ENCODE measurements around the gene CIB4.

CIB4 gene

DNA sequence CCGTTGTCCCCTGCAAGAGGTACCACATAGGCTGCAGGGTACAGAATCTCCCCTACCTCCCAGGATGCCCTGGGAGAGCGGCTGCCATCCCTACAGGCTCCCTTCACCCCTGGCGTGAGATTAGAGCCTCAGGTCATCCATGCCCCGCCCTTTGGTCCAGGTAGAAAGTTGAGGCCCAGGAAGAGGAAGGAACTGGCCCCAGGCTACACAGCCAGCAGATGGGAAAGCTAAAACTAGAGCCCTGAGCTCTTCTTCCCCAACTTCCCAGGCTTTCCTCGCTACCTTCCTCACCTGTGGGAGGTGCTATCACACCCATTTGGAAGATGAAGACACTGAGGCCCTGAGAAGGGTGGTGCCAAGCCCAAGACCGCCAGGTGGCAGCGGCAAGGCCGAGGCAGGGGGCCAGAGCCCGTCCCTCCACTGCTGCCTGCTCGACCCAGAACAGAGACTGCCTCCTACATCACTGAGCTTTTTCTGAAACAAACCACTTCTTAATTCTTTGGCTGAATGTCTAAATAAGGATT is 25.8 kb downstream of the CIB4 start:
- Histone ChIP-seq H3K4me3 (ENCODE audit: low read length) (no peak overlapping the region), H3K9ac (ENCODE audit: low read length) (no peak overlapping the region), H3K27me3 (ENCODE audit: control insufficient read depth, insufficient read depth, low read length) (peaks cover 19% of the 10 kb centered on the region), H3K9me3 (ENCODE audit: control insufficient read depth, low read length) (no peaks in the 10 kb centered on the region), H3K4me1 (ENCODE audit: control insufficient read depth, insufficient read depth, low read length) (peaks cover 46% of the 10 kb centered on the region), H3K36me3 (ENCODE audit: control insufficient read depth, insufficient read depth, low read length) (no peaks in the 10 kb centered on the region)

DNA sequence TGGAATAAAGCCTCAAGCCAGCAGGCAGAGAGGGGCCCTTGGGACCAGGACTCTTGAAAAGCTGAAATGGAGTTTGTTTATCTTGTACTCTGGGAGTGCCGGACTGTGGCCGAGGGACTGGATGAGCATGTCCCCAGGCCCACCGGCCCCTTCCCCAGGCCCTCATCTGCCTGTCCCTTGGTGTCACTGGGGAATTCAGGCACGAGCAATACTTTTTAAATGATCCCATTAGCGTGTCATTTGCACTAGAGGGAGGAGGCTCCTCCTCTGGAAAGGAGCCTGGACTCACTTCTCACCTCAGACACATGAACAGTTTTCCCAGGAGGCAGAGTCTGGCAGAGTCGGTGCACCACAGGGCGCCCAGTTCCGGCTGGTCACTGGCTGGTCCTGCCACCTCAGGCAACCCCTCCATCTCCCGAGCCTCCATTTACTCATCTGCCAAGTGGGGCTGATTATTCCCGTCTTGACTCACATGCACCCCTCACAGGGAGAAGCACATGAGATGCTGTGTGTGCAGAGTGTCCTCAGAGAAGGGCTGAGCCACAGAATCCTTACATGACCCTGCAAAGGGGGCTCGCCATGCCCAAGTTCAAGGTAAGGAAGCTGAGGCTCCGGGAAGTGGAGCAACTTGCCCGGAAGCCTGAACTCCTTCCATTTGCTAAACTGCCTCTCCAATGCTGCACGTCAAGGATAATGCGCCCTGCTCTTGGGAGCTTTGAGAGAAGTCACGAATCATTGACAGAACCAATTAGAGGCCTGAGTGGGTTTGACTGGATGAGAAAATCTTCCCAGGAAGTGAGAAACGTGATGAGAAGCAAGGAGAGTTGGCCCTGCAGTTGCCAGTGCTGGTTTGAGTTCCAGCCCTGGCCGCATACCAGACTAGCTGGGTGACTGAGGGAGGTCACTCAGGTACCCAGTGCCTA is 26.7 kb downstream of the CIB4 start:
- H3K36me3 ChIP-seq (ENCODE audit: control insufficient read depth, insufficient read depth, low read length): no peaks in the 10 kb centered on the region
- H3K4me3 ChIP-seq (ENCODE audit: low read length): no peak overlapping the region
- no peaks in the 10 kb centered on the region for H3K9me3 ChIP-seq (ENCODE audit: control insufficient read depth, low read length)
- H3K9ac ChIP-seq (ENCODE audit: low read length): no peak overlapping the region
- H3K4me1 ChIP-seq (ENCODE audit: control insufficient read depth, insufficient read depth, low read length): peaks cover 55% of the 10 kb centered on the region
- peaks cover 14% of the 10 kb centered on the region for H3K27me3 ChIP-seq (ENCODE audit: control insufficient read depth, insufficient read depth, low read length)

DNA sequence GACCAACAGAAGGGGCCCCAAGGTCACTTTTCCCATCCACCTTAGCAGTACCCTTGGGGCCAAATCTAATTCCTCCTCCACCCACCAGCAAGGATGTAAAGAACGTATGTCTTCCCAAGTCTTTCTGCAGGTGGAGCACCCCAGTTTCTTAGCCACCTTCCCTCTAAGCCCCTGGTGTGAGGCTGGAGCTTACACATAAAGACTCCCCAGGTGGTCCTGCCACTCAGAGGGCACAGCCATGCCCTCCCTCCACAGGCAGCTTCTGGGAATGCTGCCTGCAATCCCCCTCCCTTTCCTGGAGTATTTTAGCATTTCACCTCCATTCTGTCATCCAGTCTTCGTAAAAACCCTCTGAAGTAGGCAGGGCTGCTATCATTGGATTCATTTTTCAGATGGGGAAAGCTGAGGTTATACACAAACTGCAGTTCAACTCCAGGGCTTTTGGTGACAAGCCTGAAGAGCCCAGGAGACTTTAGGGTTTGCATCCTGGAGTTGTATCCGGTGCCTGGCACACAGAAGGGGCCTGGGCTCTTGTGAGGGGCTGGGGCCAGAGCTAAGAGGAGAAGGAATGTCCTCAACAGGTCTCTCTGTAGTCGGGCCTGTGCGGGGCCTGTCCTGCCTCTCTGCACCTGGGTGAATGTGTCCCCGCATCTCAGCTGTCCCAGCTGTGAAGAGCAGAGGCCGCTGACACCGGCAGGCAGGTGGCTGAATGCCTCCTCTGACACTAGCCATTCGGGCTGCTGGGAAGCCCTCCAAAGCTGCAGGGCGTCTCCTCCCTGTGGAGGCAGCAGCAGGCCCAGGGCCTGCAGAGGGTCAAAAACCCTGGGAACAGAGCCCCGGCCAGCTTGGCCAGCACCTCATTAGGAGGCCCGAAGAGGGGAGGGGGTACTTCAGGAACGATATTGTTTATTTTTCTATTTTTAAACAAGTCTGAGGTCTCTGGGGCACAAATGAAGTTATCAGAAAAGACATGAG is 27.6 kb downstream of the CIB4 start:
- Histone ChIP-seq H3K4me3 (ENCODE audit: low read length) (no peak overlapping the region), H3K36me3 (ENCODE audit: control insufficient read depth, insufficient read depth, low read length) (no peaks in the 10 kb centered on the region), H3K9ac (ENCODE audit: low read length) (no peak overlapping the region), H3K27me3 (ENCODE audit: control insufficient read depth, insufficient read depth, low read length) (peaks cover 6% of the 10 kb centered on the region), H3K9me3 (ENCODE audit: control insufficient read depth, low read length) (no peaks in the 10 kb centered on the region), H3K4me1 (ENCODE audit: control insufficient read depth, insufficient read depth, low read length) (peaks cover 60% of the 10 kb centered on the region)

GRCh38 chr2:26612522-26613240 is 28.5 kb downstream of the CIB4 start:
- H3K9me3 ChIP-seq (ENCODE audit: control insufficient read depth, low read length): no peaks in the 10 kb centered on the region
- peaks cover 4% of the 10 kb centered on the region for H3K27me3 ChIP-seq (ENCODE audit: control insufficient read depth, insufficient read depth, low read length)
- H3K4me3 ChIP-seq (ENCODE audit: low read length): no peak overlapping the region
- peaks cover 60% of the 10 kb centered on the region for H3K4me1 ChIP-seq (ENCODE audit: control insufficient read depth, insufficient read depth, low read length)
- H3K9ac ChIP-seq (ENCODE audit: low read length): no peak overlapping the region
- H3K36me3 ChIP-seq (ENCODE audit: control insufficient read depth, insufficient read depth, low read length): no peaks in the 10 kb centered on the region

DNA sequence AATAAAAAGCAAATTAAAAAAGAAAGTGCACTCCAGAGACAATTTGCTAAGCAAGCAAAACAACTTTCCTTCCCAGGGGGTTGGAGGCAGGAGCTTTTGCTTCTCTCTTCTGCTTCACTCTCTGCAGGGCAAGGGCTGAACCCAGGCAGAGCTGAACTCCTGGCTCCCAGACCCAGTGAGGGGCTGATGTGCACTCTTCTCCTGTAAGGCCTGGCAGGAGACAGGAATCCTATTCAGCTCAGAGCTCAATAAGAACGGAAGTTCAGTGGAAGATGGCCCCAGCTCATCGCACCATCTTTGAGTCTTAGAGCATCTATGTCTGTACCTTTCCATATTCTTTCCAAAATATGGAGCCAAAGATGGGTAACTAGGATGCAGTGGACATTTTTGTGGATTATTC is 29.1 kb downstream of the CIB4 start:
- no peak overlapping the region for H3K4me3 ChIP-seq (ENCODE audit: low read length)
- H3K9ac ChIP-seq (ENCODE audit: low read length): no peak overlapping the region
- no peaks in the 10 kb centered on the region for H3K36me3 ChIP-seq (ENCODE audit: control insufficient read depth, insufficient read depth, low read length)
- H3K9me3 ChIP-seq (ENCODE audit: control insufficient read depth, low read length): no peaks in the 10 kb centered on the region
- peaks cover 60% of the 10 kb centered on the region for H3K4me1 ChIP-seq (ENCODE audit: control insufficient read depth, insufficient read depth, low read length)
- no peaks in the 10 kb centered on the region for H3K27me3 ChIP-seq (ENCODE audit: control insufficient read depth, insufficient read depth, low read length)

- Histone ChIP-seq H3K4me3 (ENCODE audit: low read length) (no peak overlapping the region), H3K9ac (ENCODE audit: low read length) (no peak overlapping the region), H3K4me1 (ENCODE audit: control insufficient read depth, insufficient read depth, low read length) (peaks cover 61% of the 10 kb centered on the region), H3K27me3 (ENCODE audit: control insufficient read depth, insufficient read depth, low read length) (no peaks in the 10 kb centered on the region), H3K9me3 (ENCODE audit: control insufficient read depth, low read length) (no peaks in the 10 kb centered on the region), H3K36me3 (ENCODE audit: control insufficient read depth, insufficient read depth, low read length) (no peaks in the 10 kb centered on the region)
Measured at GRCh38 chr2:26610504-26611335, 30.4 kb downstream of the CIB4 start.

GRCh38 chr2:26609839-26610277 is 31.3 kb downstream of the CIB4 start:
- Histone ChIP-seq H3K4me3 (ENCODE audit: low read length) (no peak overlapping the region), H3K36me3 (ENCODE audit: control insufficient read depth, insufficient read depth, low read length) (no peaks in the 10 kb centered on the region), H3K9me3 (ENCODE audit: control insufficient read depth, low read length) (no peaks in the 10 kb centered on the region), H3K4me1 (ENCODE audit: control insufficient read depth, insufficient read depth, low read length) (peaks cover 61% of the 10 kb centered on the region), H3K9ac (ENCODE audit: low read length) (no peak overlapping the region), H3K27me3 (ENCODE audit: control insufficient read depth, insufficient read depth, low read length) (no peaks in the 10 kb centered on the region)

GRCh38 chr2:26609205-26609631 is 31.9 kb downstream of the CIB4 start:
- Histone ChIP-seq H3K9me3 (ENCODE audit: control insufficient read depth, low read length) (no peaks in the 10 kb centered on the region), H3K36me3 (ENCODE audit: control insufficient read depth, insufficient read depth, low read length) (no peaks in the 10 kb centered on the region), H3K9ac (ENCODE audit: low read length) (no peak overlapping the region), H3K4me3 (ENCODE audit: low read length) (no peak overlapping the region), H3K27me3 (ENCODE audit: control insufficient read depth, insufficient read depth, low read length) (no peaks in the 10 kb centered on the region), H3K4me1 (ENCODE audit: control insufficient read depth, insufficient read depth, low read length) (peaks cover 56% of the 10 kb centered on the region)

DNA sequence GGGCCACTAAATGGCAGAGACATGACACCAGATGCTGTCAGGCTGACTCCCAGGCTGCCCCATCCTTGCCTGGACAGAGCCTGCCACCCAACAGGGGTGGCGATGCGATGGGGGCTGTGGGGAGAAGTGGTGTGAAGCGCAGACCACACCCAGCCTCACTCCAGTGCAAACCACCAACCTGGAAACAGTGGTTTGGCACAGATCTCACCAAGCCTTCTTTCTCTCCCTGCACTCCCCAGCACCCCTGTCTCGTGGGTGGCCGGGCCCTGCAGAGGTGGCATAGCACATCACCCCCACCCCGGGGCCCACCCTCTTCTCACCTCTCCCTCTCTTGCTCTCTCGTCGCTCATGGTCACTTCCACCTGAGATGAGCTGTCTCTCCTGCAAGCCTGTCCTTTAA is 32.6 kb downstream of the CIB4 start:
- H3K4me3 ChIP-seq (ENCODE audit: low read length): no peak overlapping the region
- H3K4me1 ChIP-seq (ENCODE audit: control insufficient read depth, insufficient read depth, low read length): peaks cover 50% of the 10 kb centered on the region
- no peaks in the 10 kb centered on the region for H3K36me3 ChIP-seq (ENCODE audit: control insufficient read depth, insufficient read depth, low read length)
- H3K9ac ChIP-seq (ENCODE audit: low read length): no peak overlapping the region
- H3K27me3 ChIP-seq (ENCODE audit: control insufficient read depth, insufficient read depth, low read length): no peaks in the 10 kb centered on the region
- H3K9me3 ChIP-seq (ENCODE audit: control insufficient read depth, low read length): no peaks in the 10 kb centered on the region

DNA sequence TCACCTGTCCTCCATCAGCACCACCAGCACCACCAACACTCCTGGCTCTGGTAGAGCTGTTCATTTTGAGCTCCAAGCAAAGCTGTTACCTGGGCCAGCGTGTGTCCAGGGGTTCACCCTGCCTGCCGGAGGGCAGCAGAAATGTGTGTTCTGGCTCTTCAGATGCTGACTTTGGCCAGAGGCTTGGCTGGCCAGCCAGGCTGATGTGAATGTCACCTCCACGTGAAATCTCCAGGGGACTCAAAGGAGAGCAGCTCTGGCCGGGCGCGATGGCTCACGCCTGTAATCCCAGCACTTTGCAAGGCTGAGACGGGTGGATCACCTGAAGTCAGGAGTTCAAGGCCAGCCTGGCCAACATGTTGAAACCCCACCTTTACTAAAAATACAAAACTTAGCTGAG is 33.5 kb downstream of the CIB4 start:
- H3K9ac ChIP-seq (ENCODE audit: low read length): no peak overlapping the region
- no peaks in the 10 kb centered on the region for H3K9me3 ChIP-seq (ENCODE audit: control insufficient read depth, low read length)
- H3K36me3 ChIP-seq (ENCODE audit: control insufficient read depth, insufficient read depth, low read length): no peaks in the 10 kb centered on the region
- no peak overlapping the region for H3K4me3 ChIP-seq (ENCODE audit: low read length)
- no peaks in the 10 kb centered on the region for H3K27me3 ChIP-seq (ENCODE audit: control insufficient read depth, insufficient read depth, low read length)
- H3K4me1 ChIP-seq (ENCODE audit: control insufficient read depth, insufficient read depth, low read length): peaks cover 44% of the 10 kb centered on the region

GRCh38 chr2:26606847-26607190 is 34.3 kb downstream of the CIB4 start:
- no peak overlapping the region for H3K9ac ChIP-seq (ENCODE audit: low read length)
- H3K9me3 ChIP-seq (ENCODE audit: control insufficient read depth, low read length): no peaks in the 10 kb centered on the region
- H3K4me1 ChIP-seq (ENCODE audit: control insufficient read depth, insufficient read depth, low read length): peaks cover 36% of the 10 kb centered on the region
- H3K27me3 ChIP-seq (ENCODE audit: control insufficient read depth, insufficient read depth, low read length): no peaks in the 10 kb centered on the region
- no peaks in the 10 kb centered on the region for H3K36me3 ChIP-seq (ENCODE audit: control insufficient read depth, insufficient read depth, low read length)
- H3K4me3 ChIP-seq (ENCODE audit: low read length): no peak overlapping the region
